ENCODE results near the gene C7orf57. TPM values are rescaled to one million over a fixed set of nuclear protein-coding genes. Genes with fewer than 3 reads are reported as not detected.

C7orf57 gene
- polyA plus RNA-seq, 3 donors, result 0.05 TPM; not detected in 2

GRCh38 chr7:48006866-48007265, 28.5 kb upstream of the C7orf57 start:
- Mint-ChIP-seq H3K27me3 (ENCODE audit: low read depth in 3 of 3) (peaks cover 0 to 2% (median 0%) of the 10 kb centered on the region in 3 donors), H3K9me3 (peaks cover 0 to 2% (median 0%) of the 10 kb centered on the region in 7 donors), H3K36me3 (no peaks in the 10 kb centered on the region), H3K4me1 (peaks cover 18% of the 10 kb centered on the region), H3K4me3 (no peak overlapping the region), H3K27ac (no peak overlapping the region)
- H3K9ac ChIP-seq (ENCODE audit: insufficient read depth, low read length, poor library complexity, severe bottlenecking), result no peak overlapping the region
- no peak for TF ChIP-seq CTCF (IDR thresholded peaks at IDR 0.05)
- H3K4me2 ChIP-seq (replicated peaks; ENCODE audit: extremely low read depth, low read length, poor library complexity, severe bottlenecking), result no peak overlapping the region
- H3K4me3 ChIP-seq (replicated peaks in 1 of 3; ENCODE audit: low read depth in 2 of 3, low read length in 3 of 3), result no peak overlapping the region
- intact Hi-C loops (cut with micrococcal nuclease), result no loop called here
- H3K4me1 ChIP-seq (ENCODE audit: control insufficient read depth in 1 of 2, insufficient read depth in 2 of 2, low read length in 2 of 2), result peaks cover 8 to 12% of the 10 kb centered on the region in 2 donors
- no peak overlapping the region for H3K27ac ChIP-seq (ENCODE audit: low read depth in 1 of 2, low read length in 2 of 2)
- no peak for DNase-seq
- no peaks in the 10 kb centered on the region for H3K79me2 ChIP-seq (ENCODE audit: insufficient read depth, low read length)
- peak overlapping the region; percentile 26 for H2AFZ ChIP-seq (ENCODE audit: insufficient read depth, low read depth, low read length, poor library complexity, severe bottlenecking)
- H3K27me3 ChIP-seq (ENCODE audit: control insufficient read depth in 2 of 2, insufficient read depth in 2 of 2, low read length in 2 of 2), result no peaks in the 10 kb centered on the region
- H3K9me3 ChIP-seq (replicated peaks in 1 of 2; ENCODE audit: control insufficient read depth in 1 of 2, insufficient read depth in 1 of 2, low read length in 2 of 2), result no peaks in the 10 kb centered on the region
- WGBS (ENCODE audit: insufficient coverage), result 95% methylated on average over 5 of the region's 6 CpGs
- H4K20me1 ChIP-seq (ENCODE audit: insufficient read depth, low read length), result no peaks in the 10 kb centered on the region
- no peaks in the 10 kb centered on the region for H3K36me3 ChIP-seq (replicated peaks in 1 of 2; ENCODE audit: control insufficient read depth in 1 of 2, insufficient read depth in 2 of 2, low read length in 2 of 2)

GRCh38 chr7:48009257-48009656, 26.1 kb upstream of the C7orf57 start:
- no peaks in the 10 kb centered on the region for H3K79me2 ChIP-seq (ENCODE audit: insufficient read depth, low read length)
- no peak overlapping the region for H3K4me3 ChIP-seq (replicated peaks in 1 of 3; ENCODE audit: low read depth in 2 of 3, low read length in 3 of 3)
- Mint-ChIP-seq H3K9me3 (no peaks in the 10 kb centered on the region), H3K4me3 (no peak overlapping the region), H3K36me3 (peaks cover 0 to 2% of the 10 kb centered on the region in 2 donors), H3K4me1 (peaks cover 19% of the 10 kb centered on the region), H3K27ac (no peak overlapping the region), H3K27me3 (ENCODE audit: low read depth in 3 of 3) (no peaks in the 10 kb centered on the region)
- no peaks in the 10 kb centered on the region for H3K27me3 ChIP-seq (ENCODE audit: control insufficient read depth in 2 of 2, insufficient read depth in 2 of 2, low read length in 2 of 2)
- peaks cover 12 to 15% of the 10 kb centered on the region in 2 donors for H3K4me1 ChIP-seq (ENCODE audit: control insufficient read depth in 1 of 2, insufficient read depth in 2 of 2, low read length in 2 of 2)
- no peak for TF ChIP-seq CTCF (IDR thresholded peaks at IDR 0.05)
- intact Hi-C loops (cut with micrococcal nuclease), result no loop called here
- no peaks in the 10 kb centered on the region for H3K9me3 ChIP-seq (replicated peaks in 1 of 2; ENCODE audit: control insufficient read depth in 1 of 2, insufficient read depth in 1 of 2, low read length in 2 of 2)
- H3K27ac ChIP-seq (ENCODE audit: low read depth in 1 of 2, low read length in 2 of 2), result no peak overlapping the region
- no peaks in the 10 kb centered on the region for H4K20me1 ChIP-seq (ENCODE audit: insufficient read depth, low read length)
- DNase-seq, result no peak
- H3K4me2 ChIP-seq (replicated peaks; ENCODE audit: extremely low read depth, low read length, poor library complexity, severe bottlenecking), result no peak overlapping the region
- no peak overlapping the region for H2AFZ ChIP-seq (ENCODE audit: insufficient read depth, low read depth, low read length, poor library complexity, severe bottlenecking)
- WGBS (ENCODE audit: insufficient coverage), result 50% methylated on average over 2 of the region's 4 CpGs
- H3K9ac ChIP-seq (ENCODE audit: insufficient read depth, low read length, poor library complexity, severe bottlenecking), result no peak overlapping the region
- H3K36me3 ChIP-seq (replicated peaks in 1 of 2; ENCODE audit: control insufficient read depth in 1 of 2, insufficient read depth in 2 of 2, low read length in 2 of 2), result no peaks in the 10 kb centered on the region
